Bladder microvascular endothelial cell (primary cell): ENCODE measurements around the gene TIMP3. TPM values are rescaled to one million over a fixed set of nuclear protein-coding genes. Genes with fewer than 3 reads are reported as not detected.

ENCODE experiments used
- total RNA-seq: library from RNA; depleted of rRNA; stranded (reverse); fragments of >200 nt; gene quantifications from 2 replicates; pipeline ENCODE4 v1.2.3, GENCODE V29; 2014

TIMP3 gene
- total RNA-seq: 34.6 and 201 TPM in 2 replicates

DNA sequence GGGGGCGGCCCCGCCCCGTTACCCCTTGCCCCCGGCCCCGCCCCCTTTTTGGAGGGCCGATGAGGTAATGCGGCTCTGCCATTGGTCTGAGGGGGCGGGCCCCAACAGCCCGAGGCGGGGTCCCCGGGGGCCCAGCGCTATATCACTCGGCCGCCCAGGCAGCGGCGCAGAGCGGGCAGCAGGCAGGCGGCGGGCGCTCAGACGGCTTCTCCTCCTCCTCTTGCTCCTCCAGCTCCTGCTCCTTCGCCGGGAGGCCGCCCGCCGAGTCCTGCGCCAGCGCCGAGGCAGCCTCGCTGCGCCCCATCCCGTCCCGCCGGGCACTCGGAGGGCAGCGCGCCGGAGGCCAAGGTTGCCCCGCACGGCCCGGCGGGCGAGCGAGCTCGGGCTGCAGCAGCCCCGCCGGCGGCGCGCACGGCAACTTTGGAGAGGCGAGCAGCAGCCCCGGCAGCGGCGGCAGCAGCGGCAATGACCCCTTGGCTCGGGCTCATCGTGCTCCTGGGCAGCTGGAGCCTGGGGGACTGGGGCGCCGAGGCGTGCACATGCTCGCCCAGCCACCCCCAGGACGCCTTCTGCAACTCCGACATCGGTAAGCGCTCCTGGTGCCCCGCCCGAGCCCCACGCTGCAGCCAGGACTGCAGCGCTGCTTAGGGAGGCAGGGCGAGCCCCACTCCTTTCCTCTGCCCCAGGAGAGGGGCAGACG lies at the start of gene TIMP3:
Gene TIMP3, plus strand, starts transcription at position 169 of the 700 bp plus-strand sequence. Its CDS starts 297 bp downstream, at position 466.

